Eye (tissue), 1 donor: ENCODE measurements around the gene FAU.

Experiments used
- DNase-seq: peaks from one replicate; pipeline ENCODE4 v3.0.0-alpha.2; 2015

The FAU gene

DNA sequence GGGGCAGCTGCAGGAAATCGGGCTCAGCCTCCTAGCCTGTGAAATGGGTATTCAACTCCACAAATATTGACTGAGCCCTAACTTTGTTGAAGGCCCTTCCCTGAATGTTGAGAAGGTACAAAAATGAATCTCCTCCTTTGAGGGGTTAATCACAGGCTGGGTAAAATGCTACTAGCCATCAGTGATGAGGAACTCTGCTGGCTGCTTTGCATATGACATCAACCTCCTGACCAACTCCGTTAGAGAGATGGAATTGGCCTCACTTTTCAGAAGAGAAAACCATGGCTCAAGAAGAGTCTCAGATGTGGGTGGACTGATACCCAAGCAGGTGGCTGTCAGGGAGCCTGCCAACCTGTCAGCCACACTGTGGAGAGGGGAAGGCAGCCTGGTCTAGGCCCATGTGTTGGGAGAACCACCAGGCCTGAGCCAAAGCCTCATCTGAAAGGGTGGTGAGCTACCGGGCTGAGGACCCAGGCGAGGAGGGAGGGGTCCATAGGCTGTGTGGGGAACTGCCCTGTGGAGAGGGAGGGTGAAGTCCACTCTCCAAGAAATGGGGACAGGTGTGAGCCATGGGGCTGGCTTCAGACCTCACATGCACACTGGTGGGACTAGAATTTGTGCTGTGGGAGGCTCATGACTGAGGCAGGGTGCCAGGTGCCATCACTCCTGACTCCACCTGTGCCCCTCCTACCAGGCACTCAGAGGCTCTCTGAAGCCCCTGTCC lies 49.9 kb downstream of the FAU start:
- no peak for DNase-seq
